Measurements from ENCODE around the gene SLBP.

Gene SLBP

DNA sequence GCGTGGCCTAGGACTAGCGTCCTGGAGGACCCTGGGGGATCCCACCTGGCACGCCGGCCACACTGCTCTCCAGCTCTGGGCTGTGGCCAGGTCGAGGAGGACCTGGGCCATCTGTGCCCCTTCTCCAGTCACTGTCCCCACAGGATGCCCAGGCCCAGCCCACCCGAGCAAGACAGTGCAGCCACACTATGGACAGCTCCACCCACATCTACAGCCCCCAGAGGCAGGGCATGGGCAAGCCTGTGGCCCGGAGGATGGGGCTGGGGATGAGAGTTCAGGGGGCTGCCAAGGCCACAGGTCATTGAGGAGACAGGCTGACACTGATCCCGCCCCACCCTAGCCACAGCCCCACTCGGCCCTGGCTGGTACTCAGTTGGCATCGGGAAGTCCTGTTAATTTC is 58.3 kb downstream of the SLBP start:
- H3K9ac ChIP-seq (ENCODE audit: low read length), result no peak overlapping the region
- no peak overlapping the region for H3K4me3 ChIP-seq (ENCODE audit: low read length)
- H3K27ac ChIP-seq (ENCODE audit: low read length), result no peak overlapping the region
- no peaks in the 10 kb centered on the region for H3K27me3 ChIP-seq (ENCODE audit: control insufficient read depth, insufficient read depth, low read length)
- H3K9me3 ChIP-seq (ENCODE audit: control insufficient read depth, low read depth, low read length), result no peaks in the 10 kb centered on the region
- no peaks in the 10 kb centered on the region for H3K4me1 ChIP-seq (ENCODE audit: control insufficient read depth, low read depth, low read length)
- no peaks in the 10 kb centered on the region for H3K36me3 ChIP-seq (ENCODE audit: control insufficient read depth, low read depth, low read length)

DNA sequence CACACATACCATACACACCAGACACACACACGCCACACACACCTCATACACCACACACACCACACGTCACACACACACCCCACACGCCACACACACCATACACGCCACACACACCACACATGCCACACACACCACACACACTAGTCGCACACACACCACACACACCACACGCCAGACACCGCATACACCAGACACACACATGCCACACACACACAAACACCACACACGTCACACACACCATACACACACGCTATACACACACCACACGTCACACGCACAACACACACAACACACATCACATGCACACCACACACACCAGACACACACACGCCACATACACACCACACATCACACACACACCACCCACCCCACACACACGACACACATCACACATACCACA is 60.0 kb downstream of the SLBP start:
- Histone ChIP-seq H3K4me3 (ENCODE audit: low read length) (no peak overlapping the region), H3K27ac (ENCODE audit: low read length) (no peak overlapping the region), H3K9me3 (ENCODE audit: control insufficient read depth, low read depth, low read length) (no peaks in the 10 kb centered on the region), H3K36me3 (ENCODE audit: control insufficient read depth, low read depth, low read length) (no peaks in the 10 kb centered on the region), H3K9ac (ENCODE audit: low read length) (no peak overlapping the region), H3K4me1 (ENCODE audit: control insufficient read depth, low read depth, low read length) (no peaks in the 10 kb centered on the region), H3K27me3 (ENCODE audit: control insufficient read depth, insufficient read depth, low read length) (no peaks in the 10 kb centered on the region)

DNA sequence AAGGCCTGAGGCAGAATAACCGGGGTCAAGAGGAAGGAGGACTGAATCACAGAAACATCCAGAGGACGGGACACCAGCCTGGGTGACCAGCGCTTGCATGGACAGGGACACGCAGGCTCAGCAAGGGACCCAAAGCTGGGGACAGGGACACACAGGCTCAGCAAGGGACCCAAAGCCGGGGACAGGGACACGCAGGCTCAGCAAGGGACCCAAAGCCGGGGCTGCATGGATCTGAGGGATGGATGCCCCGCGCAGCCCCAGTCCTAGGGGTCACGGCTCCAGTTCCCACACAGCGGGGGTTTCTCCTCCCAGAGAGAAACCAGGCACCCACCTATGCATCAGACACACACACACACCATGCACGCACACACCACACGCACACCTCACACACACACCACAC is 60.5 kb downstream of the SLBP start:
- Histone ChIP-seq H3K4me1 (ENCODE audit: control insufficient read depth, low read depth, low read length) (no peaks in the 10 kb centered on the region), H3K9ac (ENCODE audit: low read length) (no peak overlapping the region), H3K9me3 (ENCODE audit: control insufficient read depth, low read depth, low read length) (no peaks in the 10 kb centered on the region), H3K27ac (ENCODE audit: low read length) (no peak overlapping the region), H3K36me3 (ENCODE audit: control insufficient read depth, low read depth, low read length) (no peaks in the 10 kb centered on the region), H3K4me3 (ENCODE audit: low read length) (no peak overlapping the region), H3K27me3 (ENCODE audit: control insufficient read depth, insufficient read depth, low read length) (no peaks in the 10 kb centered on the region)

DNA sequence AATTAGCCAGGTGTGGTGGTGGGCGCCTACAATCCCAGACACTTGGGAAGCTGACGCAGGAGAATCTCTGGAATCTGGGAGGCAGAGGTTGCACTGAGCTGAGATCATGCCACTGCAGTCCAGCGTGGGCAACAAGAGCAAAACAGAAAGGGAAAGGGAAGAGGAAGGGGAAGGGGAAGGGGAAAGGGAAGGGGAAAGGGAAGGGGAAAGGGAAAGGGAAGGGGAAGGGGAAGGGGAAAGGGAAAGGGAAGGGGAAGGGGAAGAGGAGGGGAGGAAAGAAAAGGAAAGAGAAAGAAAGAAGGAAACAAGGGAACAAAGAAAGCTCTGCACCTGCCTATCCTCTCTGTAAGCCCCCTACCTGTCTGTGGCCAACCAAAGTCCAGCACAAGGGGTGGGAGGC is 63.2 kb downstream of the SLBP start:
- Histone ChIP-seq H3K9ac (ENCODE audit: low read length) (no peak overlapping the region), H3K27ac (ENCODE audit: low read length) (no peak overlapping the region), H3K4me1 (ENCODE audit: control insufficient read depth, low read depth, low read length) (peaks cover 5% of the 10 kb centered on the region), H3K27me3 (ENCODE audit: control insufficient read depth, insufficient read depth, low read length) (no peaks in the 10 kb centered on the region), H3K36me3 (ENCODE audit: control insufficient read depth, low read depth, low read length) (no peaks in the 10 kb centered on the region), H3K4me3 (ENCODE audit: low read length) (no peak overlapping the region), H3K9me3 (ENCODE audit: control insufficient read depth, low read depth, low read length) (no peaks in the 10 kb centered on the region)

DNA sequence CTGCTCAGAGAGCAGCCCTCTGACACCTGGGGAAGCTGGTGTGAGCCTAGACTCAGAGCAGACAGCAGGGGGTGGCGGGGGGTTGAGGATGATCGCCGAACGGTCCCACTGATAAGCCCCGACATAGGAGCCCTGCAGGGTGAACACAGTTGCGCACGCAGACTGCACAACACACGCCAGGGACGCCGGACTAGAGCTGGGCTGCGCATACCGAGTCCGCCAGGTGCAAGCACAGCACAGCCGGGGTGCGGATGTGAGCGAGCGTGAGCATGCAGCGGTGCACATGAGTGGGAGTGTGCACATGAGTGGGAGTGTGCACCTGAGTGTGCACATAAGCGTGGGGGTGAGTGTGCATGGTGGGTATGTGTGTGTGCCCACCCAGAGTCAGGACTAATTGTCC is 64.7 kb downstream of the SLBP start:
- no peak overlapping the region for H3K9ac ChIP-seq (ENCODE audit: low read length)
- H3K4me1 ChIP-seq (ENCODE audit: control insufficient read depth, low read depth, low read length), result peaks cover 5% of the 10 kb centered on the region
- H3K36me3 ChIP-seq (ENCODE audit: control insufficient read depth, low read depth, low read length), result no peaks in the 10 kb centered on the region
- no peak overlapping the region for H3K4me3 ChIP-seq (ENCODE audit: low read length)
- no peak overlapping the region for H3K27ac ChIP-seq (ENCODE audit: low read length)
- no peaks in the 10 kb centered on the region for H3K27me3 ChIP-seq (ENCODE audit: control insufficient read depth, insufficient read depth, low read length)
- no peaks in the 10 kb centered on the region for H3K9me3 ChIP-seq (ENCODE audit: control insufficient read depth, low read depth, low read length)

DNA sequence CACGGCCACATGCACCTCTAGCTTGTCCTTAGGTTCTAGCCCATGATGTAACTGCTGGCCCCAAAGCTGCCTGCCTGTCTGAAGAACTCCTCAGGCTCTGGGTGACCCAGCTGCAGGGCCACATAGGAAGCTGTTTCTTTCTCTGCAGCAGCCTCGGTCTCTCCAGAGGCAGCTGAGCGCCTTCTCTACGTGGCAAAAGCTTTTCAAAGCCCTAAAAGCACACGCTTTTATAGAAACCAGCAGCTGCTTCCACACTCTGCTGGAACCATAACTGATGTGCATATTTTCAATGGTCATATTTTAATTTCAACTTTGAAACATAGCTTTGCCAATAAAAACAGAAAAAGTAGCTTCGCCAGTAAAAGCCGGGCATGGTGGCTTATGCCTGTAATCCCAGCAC is 65.4 kb downstream of the SLBP start:
- no peak overlapping the region for H3K27ac ChIP-seq (ENCODE audit: low read length)
- H3K27me3 ChIP-seq (ENCODE audit: control insufficient read depth, insufficient read depth, low read length), result no peaks in the 10 kb centered on the region
- H3K4me3 ChIP-seq (ENCODE audit: low read length), result no peak overlapping the region
- H3K4me1 ChIP-seq (ENCODE audit: control insufficient read depth, low read depth, low read length), result peaks cover 5% of the 10 kb centered on the region
- H3K9me3 ChIP-seq (ENCODE audit: control insufficient read depth, low read depth, low read length), result no peaks in the 10 kb centered on the region
- H3K36me3 ChIP-seq (ENCODE audit: control insufficient read depth, low read depth, low read length), result no peaks in the 10 kb centered on the region
- no peak overlapping the region for H3K9ac ChIP-seq (ENCODE audit: low read length)

DNA sequence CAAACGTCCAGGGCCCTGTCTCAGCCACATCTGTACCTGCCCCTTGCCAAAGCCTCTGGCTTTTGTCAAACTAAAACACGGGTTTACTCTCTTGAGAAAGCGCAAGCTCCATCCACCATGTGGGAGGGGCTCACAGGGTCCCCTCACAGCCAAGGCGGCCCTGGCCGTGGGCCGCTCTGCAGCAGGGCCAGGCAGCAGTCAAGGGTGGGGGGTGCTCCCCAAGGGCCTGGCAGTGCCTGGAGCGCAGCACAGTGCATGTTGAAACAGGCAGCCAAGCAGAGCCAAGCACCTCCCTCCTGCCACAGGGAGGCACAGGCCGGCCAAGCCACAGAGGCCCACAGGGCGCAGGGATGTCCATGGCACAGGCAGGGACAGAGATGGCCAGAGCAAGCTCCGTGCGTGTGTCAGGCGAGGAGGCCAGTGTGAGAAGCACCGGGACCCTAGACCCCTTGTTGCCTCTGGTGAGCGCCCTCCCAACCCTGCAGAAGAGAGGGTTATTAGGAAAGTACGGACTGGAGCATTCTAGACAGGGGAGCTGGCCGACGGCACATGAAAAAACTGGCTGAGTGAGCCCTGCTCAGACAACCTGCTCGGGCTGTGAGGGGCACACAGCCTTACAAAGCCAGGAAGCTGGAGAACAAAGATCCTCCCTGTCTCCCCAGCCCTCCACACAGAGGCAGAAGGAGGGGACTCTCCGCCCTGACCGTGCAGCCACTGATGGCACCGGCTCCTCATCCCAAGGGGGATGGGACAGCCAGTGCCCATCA is 67.0 kb downstream of the SLBP start:
- Histone ChIP-seq H3K9me3 (ENCODE audit: control insufficient read depth, low read depth, low read length) (no peaks in the 10 kb centered on the region), H3K36me3 (ENCODE audit: control insufficient read depth, low read depth, low read length) (no peaks in the 10 kb centered on the region), H3K4me3 (ENCODE audit: low read length) (no peak overlapping the region), H3K9ac (ENCODE audit: low read length) (no peak overlapping the region), H3K4me1 (ENCODE audit: control insufficient read depth, low read depth, low read length) (peaks cover 5% of the 10 kb centered on the region), H3K27ac (ENCODE audit: low read length) (no peak overlapping the region), H3K27me3 (ENCODE audit: control insufficient read depth, insufficient read depth, low read length) (no peaks in the 10 kb centered on the region)

DNA sequence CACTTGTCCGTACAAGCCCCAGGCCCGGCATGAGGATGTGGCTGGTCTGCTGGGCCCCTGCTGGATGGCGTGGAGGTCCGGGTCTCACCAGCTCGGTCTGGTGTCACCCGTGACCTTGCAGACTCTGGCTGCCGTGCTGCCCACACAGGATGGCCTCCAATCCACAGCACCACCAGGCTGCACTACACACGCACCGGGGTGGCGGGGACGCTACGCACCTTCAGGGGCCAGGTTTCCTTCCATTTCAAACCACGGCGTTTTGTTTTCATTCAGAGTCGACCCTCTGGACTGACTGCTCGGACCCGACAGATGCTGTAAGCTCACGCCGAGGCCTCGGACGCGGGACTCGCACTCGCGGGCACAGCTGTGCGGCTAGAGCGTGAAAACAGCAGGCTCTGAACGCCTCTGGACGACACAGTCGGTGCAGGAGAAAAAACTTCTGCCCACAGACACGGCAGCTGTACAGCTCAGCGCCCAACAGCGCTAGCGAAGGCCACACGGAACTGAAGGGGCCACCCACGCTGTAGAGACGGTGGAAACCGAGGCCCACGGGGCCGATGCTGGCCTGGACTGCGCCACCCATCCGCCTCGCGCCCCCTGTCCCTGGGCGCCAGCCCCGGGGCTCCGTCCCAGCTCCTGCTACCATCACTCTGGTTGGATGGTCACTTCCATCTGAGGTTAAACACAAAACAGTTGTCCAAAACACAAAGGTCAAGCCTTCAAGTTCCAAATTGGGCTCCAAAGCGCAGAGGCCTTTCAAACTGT is 68.0 kb downstream of the SLBP start:
- no peaks in the 10 kb centered on the region for H3K36me3 ChIP-seq (ENCODE audit: control insufficient read depth, low read depth, low read length)
- peaks cover 5% of the 10 kb centered on the region for H3K4me1 ChIP-seq (ENCODE audit: control insufficient read depth, low read depth, low read length)
- no peaks in the 10 kb centered on the region for H3K27me3 ChIP-seq (ENCODE audit: control insufficient read depth, insufficient read depth, low read length)
- H3K27ac ChIP-seq (ENCODE audit: low read length), result no peak overlapping the region
- H3K9ac ChIP-seq (ENCODE audit: low read length), result no peak overlapping the region
- H3K9me3 ChIP-seq (ENCODE audit: control insufficient read depth, low read depth, low read length), result no peaks in the 10 kb centered on the region
- no peak overlapping the region for H3K4me3 ChIP-seq (ENCODE audit: low read length)

Measured in iPS-18a (cell line).